GM23338 (cell line): ENCODE data around the gene GRK7. TPM values are rescaled to one million over a fixed set of nuclear protein-coding genes. Genes with fewer than 3 reads are reported as not detected.
"Not testable (repeated sequence)": the region's sequence is repeated elsewhere in the genome, so short reads cannot be mapped to it uniquely, and the experiment has no call there.

Experiments
- ATAC-seq: fragments of 200-7000 bp; cut with Tn5 transposase; 3 replicates; pipeline ENCODE4 v1.9.1; 2020
- DNase-seq: peaks from one replicate; pipeline ENCODE4 v3.0.0-alpha.2; 2015; ENCODE audit warnings: low spot score
- H2AFZ ChIP-seq: fragments of 200-600 bp; sonication (generic); 2 replicates; pipeline ENCODE4 v1.8.0; 2016; ENCODE audit warnings: antibody characterized with exemption, mild to moderate bottlenecking, moderate library complexity
- H3F3A ChIP-seq: fragments of 200-600 bp; sonication (generic); replicated peaks from 2 replicates; pipeline ENCODE4 v1.8.0; 2017; ENCODE audit warnings: antibody characterized with exemption, mixed run types, low read depth
- H3K27ac ChIP-seq: fragments of 200-600 bp; sonication (generic); 2 replicates; pipeline ENCODE4 v1.6.1; 2016; ENCODE audit warnings: low read depth
- H3K27me3 ChIP-seq: fragments of 200-600 bp; sonication (generic); 2 replicates; pipeline ENCODE4 v1.8.0; 2016; ENCODE audit warnings: mild to moderate bottlenecking, mixed run types, moderate library complexity; ENCODE audit not compliant: insufficient read depth
- H3K36me3 ChIP-seq: fragments of 200-600 bp; sonication (generic); 2 replicates; pipeline ENCODE4 v1.8.0; 2016; ENCODE audit warnings: mild to moderate bottlenecking; ENCODE audit not compliant: insufficient read depth
- H3K4me1 ChIP-seq: fragments of 200-600 bp; sonication (generic); 2 replicates; pipeline ENCODE4 v1.8.0; 2016; ENCODE audit warnings: mild to moderate bottlenecking, moderate library complexity; ENCODE audit not compliant: insufficient read depth
- H3K4me2 ChIP-seq: fragments of 200-600 bp; sonication (generic); 2 replicates; pipeline ENCODE4 v1.7.1; 2017; ENCODE audit warnings: mixed run types
- H3K4me3 ChIP-seq: fragments of 200-600 bp; sonication (generic); 2 replicates; pipeline ENCODE4 v1.6.1; 2016; ENCODE audit warnings: mixed run types
- H3K79me2 ChIP-seq: fragments of 200-600 bp; sonication (generic); replicated peaks from 2 replicates; pipeline ENCODE4 v1.8.0; 2017; ENCODE audit warnings: mild to moderate bottlenecking; ENCODE audit not compliant: insufficient read depth
- H3K9me2 ChIP-seq: fragments of 200-600 bp; sonication (generic); 2 replicates; pipeline ENCODE4 v1.8.0; 2017; ENCODE audit not compliant: insufficient read depth
- H4K20me1 ChIP-seq: fragments of 200-600 bp; sonication (generic); replicated peaks from 2 replicates; pipeline ENCODE4 v1.8.0; 2017; ENCODE audit warnings: mild to moderate bottlenecking; ENCODE audit not compliant: insufficient read depth
- H3K27ac Mint-ChIP-seq: 2 replicates; pipeline ENCODE4 v1.8.0; 2020; ENCODE audit warnings: inconsistent platforms, mild to moderate bottlenecking, moderate library complexity, mixed read lengths
- H3K27me3 Mint-ChIP-seq: 3 replicates; pipeline ENCODE4 v1.8.0; 2022; ENCODE audit warnings: low read depth, mild to moderate bottlenecking, moderate library complexity, mixed read lengths, inconsistent platforms; ENCODE audit not compliant: insufficient read depth, poor library complexity
- H3K36me3 Mint-ChIP-seq: 3 replicates; pipeline ENCODE4 v1.8.0; 2021; ENCODE audit warnings: low read depth, mild to moderate bottlenecking, inconsistent platforms, moderate library complexity, mixed read lengths
- H3K4me1 Mint-ChIP-seq: 3 replicates; pipeline ENCODE4 v1.8.0; 2020; ENCODE audit warnings: mild to moderate bottlenecking, inconsistent platforms, mixed read lengths
- H3K4me3 Mint-ChIP-seq: 3 replicates; pipeline ENCODE4 v1.8.0; 2021; ENCODE audit warnings: moderate library complexity, mild to moderate bottlenecking, inconsistent platforms, mixed read lengths
- H3K9me3 Mint-ChIP-seq: 3 replicates; pipeline ENCODE4 v1.8.0; 2020; ENCODE audit warnings: moderate library complexity, mild to moderate bottlenecking, inconsistent platforms, mixed read lengths
- JUNB ChIP-seq: IDR thresholded peaks from one replicate; pipeline ENCODE4 v1.6.1; 2016; ENCODE audit warnings: antibody characterized with exemption; ENCODE audit not compliant: unreplicated experiment
- POLR2AphosphoS5 ChIP-seq: IDR thresholded peaks from 2 replicates; pipeline ENCODE4 v1.6.1; 2016; ENCODE audit warnings: antibody characterized with exemption, low read depth
- ZNF331 ChIP-seq: fragments of 250-450 bp; sonication (Bioruptor Pico); IDR thresholded peaks from 2 replicates; pipeline ENCODE4 v1.5.0; 2020; ENCODE audit warnings: low read depth, mild to moderate bottlenecking, moderate library complexity
- polyA plus RNA-seq: library from polyadenylated mRNA; unstranded; fragments of >200 nt; fragmentation: Nextera tagmentation; extraction: Ambion mirVana; gene quantifications from 2 replicates; pipeline ENCODE4 v1.2.1, GENCODE V29; 2016
- total RNA-seq: library from RNA; depleted of rRNA; stranded (reverse); fragments of >200 nt; shearing (Covaris generic); gene quantifications from 2 replicates; pipeline ENCODE4 v1.2.3, GENCODE V29; 2014
- TF ChIP-seq, protein P1 (sequence below), 2 experiments: fragments of 200-600 bp in 1 of 2; sonication (generic) in 1 of 2; conservative IDR thresholded peaks; 2 replicates each; pipeline versions ENCODE4 v1.5.1 to v1.6.1; 2016 to 2017; ENCODE audit warnings: antibody characterized with exemption in 2 of 2, low read depth in 2 of 2, mild to moderate bottlenecking in 2 of 2, moderate library complexity in 1 of 2
- TF ChIP-seq, protein P2 (sequence below): fragments of 250-450 bp; sonication (Bioruptor Pico); IDR thresholded peaks from 2 replicates; pipeline ENCODE4 v1.5.0; 2020; ENCODE audit warnings: mild to moderate bottlenecking, moderate library complexity

Gene GRK7
- total and polyA plus RNA-seq, 2 experiments from 2014 or later = not detected

DNA sequence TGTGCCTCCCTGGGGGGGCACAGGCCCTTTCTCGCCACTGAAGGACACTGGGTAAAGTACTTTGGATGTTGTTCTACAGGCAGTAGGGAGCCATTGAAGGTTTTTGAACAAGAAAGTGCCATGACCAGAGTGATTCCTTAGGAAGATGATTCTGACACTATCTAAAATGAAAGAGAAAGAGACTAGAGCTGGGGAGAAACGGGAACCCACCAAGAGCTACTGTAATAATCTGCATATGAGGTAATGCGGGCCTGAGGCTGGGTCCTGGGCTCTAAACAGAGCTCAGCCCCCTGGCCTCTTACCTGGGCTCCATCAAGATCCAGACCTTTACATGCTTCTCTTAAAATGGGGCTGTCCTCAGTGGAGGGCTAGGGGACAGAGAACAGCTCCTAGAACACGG lies 24.9 kb downstream of the GRK7 start (continued):
- TF ChIP-seq, protein P1, sequence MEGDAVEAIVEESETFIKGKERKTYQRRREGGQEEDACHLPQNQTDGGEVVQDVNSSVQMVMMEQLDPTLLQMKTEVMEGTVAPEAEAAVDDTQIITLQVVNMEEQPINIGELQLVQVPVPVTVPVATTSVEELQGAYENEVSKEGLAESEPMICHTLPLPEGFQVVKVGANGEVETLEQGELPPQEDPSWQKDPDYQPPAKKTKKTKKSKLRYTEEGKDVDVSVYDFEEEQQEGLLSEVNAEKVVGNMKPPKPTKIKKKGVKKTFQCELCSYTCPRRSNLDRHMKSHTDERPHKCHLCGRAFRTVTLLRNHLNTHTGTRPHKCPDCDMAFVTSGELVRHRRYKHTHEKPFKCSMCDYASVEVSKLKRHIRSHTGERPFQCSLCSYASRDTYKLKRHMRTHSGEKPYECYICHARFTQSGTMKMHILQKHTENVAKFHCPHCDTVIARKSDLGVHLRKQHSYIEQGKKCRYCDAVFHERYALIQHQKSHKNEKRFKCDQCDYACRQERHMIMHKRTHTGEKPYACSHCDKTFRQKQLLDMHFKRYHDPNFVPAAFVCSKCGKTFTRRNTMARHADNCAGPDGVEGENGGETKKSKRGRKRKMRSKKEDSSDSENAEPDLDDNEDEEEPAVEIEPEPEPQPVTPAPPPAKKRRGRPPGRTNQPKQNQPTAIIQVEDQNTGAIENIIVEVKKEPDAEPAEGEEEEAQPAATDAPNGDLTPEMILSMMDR (conservative IDR thresholded peaks at IDR 0.05; ENCODE audit: low read depth in 2 of 2) = no peak
- TF ChIP-seq ZNF331 (CRISPR knock-in tag) = no peak

- not testable (repeated sequence) for H4K20me1 ChIP-seq, H3K9me3 Mint-ChIP-seq, ATAC-seq, H3K36me3 ChIP-seq, H3F3A ChIP-seq, H3K9me2 ChIP-seq, H3K4me3 ChIP-seq, H3K27me3 ChIP-seq, H3K4me2 ChIP-seq, H3K4me1 ChIP-seq, H3K27ac Mint-ChIP-seq, H3K79me2 ChIP-seq, DNase-seq, H3K36me3 Mint-ChIP-seq, H3K4me1 Mint-ChIP-seq, H3K4me3 Mint-ChIP-seq, H3K27me3 Mint-ChIP-seq, H3K27ac ChIP-seq
- H2AFZ ChIP-seq = peak overlapping the region; percentile 69; the same call in 1 of the 2 replicates
Measured at GRCh38 chr3:141788750-141789149, 25.5 kb downstream of the GRK7 start.

- no peaks in the 10 kb centered on the region for H3F3A ChIP-seq
- Mint-ChIP-seq H3K4me1 (no peaks in the 10 kb centered on the region), H3K9me3 (no peaks in the 10 kb centered on the region), H3K36me3 (no peaks in the 10 kb centered on the region), H3K27ac (no peak overlapping the region), H3K4me3 (no peak overlapping the region), H3K27me3 (peaks cover 4% of the 10 kb centered on the region)
- H3K36me3 ChIP-seq = no peaks in the 10 kb centered on the region
- H3K4me2 ChIP-seq = no peak overlapping the region
- H3K27me3 ChIP-seq = no peaks in the 10 kb centered on the region
- TF ChIP-seq, protein P1 (conservative IDR thresholded peaks at IDR 0.05; ENCODE audit: low read depth in 2 of 2) = peak; percentile 22 to 28; a peak in 3 of 4 replicates
- TF ChIP-seq JUNB = no peak
- no peaks in the 10 kb centered on the region for H3K4me1 ChIP-seq
- no peaks in the 10 kb centered on the region for H3K79me2 ChIP-seq
- peak overlapping the region; percentile 69; the same call in 1 of the 2 replicates for H2AFZ ChIP-seq
- no peaks in the 10 kb centered on the region for H4K20me1 ChIP-seq
- H3K9me2 ChIP-seq = no peaks in the 10 kb centered on the region
- no peak overlapping the region for H3K4me3 ChIP-seq
- DNase-seq (peak; percentile 64), ATAC-seq (peak; percentile 50)
- no peak overlapping the region for H3K27ac ChIP-seq
Measured at GRCh38 chr3:141789281-141789680, 26.1 kb downstream of the GRK7 start.

- Histone ChIP-seq H3F3A (no peaks in the 10 kb centered on the region), H3K4me2 (no peak overlapping the region), H3K79me2 (no peaks in the 10 kb centered on the region), H3K4me1 (no peaks in the 10 kb centered on the region), H3K27me3 (no peaks in the 10 kb centered on the region), H4K20me1 (no peaks in the 10 kb centered on the region), H3K4me3 (no peak overlapping the region), H3K27ac (no peak overlapping the region), H2AFZ (no peak overlapping the region), H3K9me2 (no peaks in the 10 kb centered on the region), H3K36me3 (no peaks in the 10 kb centered on the region)
- Mint-ChIP-seq H3K9me3 (no peaks in the 10 kb centered on the region), H3K4me3 (no peak overlapping the region), H3K27ac (no peak overlapping the region), H3K36me3 (no peaks in the 10 kb centered on the region; the same call in 2 of the 3 replicates), H3K27me3 (peaks cover 4% of the 10 kb centered on the region), H3K4me1 (no peaks in the 10 kb centered on the region)
- DNase-seq (no peak), ATAC-seq (no peak)
- no peak for TF ChIP-seq POLR2AphosphoS5
- TF ChIP-seq, protein P2, sequence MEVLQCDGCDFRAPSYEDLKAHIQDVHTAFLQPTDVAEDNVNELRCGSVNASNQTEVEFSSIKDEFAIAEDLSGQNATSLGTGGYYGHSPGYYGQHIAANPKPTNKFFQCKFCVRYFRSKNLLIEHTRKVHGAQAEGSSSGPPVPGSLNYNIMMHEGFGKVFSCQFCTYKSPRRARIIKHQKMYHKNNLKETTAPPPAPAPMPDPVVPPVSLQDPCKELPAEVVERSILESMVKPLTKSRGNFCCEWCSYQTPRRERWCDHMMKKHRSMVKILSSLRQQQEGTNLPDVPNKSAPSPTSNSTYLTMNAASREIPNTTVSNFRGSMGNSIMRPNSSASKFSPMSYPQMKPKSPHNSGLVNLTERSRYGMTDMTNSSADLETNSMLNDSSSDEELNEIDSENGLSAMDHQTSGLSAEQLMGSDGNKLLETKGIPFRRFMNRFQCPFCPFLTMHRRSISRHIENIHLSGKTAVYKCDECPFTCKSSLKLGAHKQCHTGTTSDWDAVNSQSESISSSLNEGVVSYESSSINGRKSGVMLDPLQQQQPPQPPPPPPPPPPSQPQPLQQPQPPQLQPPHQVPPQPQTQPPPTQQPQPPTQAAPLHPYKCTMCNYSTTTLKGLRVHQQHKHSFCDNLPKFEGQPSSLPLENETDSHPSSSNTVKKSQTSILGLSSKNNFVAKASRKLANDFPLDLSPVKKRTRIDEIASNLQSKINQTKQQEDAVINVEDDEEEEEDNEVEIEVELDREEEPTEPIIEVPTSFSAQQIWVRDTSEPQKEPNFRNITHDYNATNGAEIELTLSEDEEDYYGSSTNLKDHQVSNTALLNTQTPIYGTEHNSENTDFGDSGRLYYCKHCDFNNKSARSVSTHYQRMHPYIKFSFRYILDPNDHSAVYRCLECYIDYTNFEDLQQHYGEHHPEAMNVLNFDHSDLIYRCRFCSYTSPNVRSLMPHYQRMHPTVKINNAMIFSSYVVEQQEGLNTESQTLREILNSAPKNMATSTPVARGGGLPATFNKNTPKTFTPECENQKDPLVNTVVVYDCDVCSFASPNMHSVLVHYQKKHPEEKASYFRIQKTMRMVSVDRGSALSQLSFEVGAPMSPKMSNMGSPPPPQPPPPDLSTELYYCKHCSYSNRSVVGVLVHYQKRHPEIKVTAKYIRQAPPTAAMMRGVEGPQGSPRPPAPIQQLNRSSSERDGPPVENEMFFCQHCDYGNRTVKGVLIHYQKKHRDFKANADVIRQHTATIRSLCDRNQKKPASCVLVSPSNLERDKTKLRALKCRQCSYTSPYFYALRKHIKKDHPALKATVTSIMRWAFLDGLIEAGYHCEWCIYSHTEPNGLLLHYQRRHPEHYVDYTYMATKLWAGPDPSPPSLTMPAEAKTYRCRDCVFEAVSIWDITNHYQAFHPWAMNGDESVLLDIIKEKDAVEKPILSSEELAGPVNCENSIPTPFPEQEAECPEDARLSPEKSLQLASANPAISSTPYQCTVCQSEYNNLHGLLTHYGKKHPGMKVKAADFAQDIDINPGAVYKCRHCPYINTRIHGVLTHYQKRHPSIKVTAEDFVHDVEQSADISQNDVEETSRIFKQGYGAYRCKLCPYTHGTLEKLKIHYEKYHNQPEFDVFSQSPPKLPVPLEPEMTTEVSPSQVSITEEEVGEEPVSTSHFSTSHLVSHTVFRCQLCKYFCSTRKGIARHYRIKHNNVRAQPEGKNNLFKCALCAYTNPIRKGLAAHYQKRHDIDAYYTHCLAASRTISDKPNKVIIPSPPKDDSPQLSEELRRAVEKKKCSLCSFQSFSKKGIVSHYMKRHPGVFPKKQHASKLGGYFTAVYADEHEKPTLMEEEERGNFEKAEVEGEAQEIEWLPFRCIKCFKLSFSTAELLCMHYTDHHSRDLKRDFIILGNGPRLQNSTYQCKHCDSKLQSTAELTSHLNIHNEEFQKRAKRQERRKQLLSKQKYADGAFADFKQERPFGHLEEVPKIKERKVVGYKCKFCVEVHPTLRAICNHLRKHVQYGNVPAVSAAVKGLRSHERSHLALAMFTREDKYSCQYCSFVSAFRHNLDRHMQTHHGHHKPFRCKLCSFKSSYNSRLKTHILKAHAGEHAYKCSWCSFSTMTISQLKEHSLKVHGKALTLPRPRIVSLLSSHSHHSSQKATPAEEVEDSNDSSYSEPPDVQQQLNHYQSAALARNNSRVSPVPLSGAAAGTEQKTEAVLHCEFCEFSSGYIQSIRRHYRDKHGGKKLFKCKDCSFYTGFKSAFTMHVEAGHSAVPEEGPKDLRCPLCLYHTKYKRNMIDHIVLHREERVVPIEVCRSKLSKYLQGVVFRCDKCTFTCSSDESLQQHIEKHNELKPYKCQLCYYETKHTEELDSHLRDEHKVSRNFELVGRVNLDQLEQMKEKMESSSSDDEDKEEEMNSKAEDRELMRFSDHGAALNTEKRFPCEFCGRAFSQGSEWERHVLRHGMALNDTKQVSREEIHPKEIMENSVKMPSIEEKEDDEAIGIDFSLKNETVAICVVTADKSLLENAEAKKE (CRISPR knock-in tag) = no peak
Measured at GRCh38 chr3:141790171-141790570, 27.0 kb downstream of the GRK7 start.
